Measurements from ENCODE around the gene AHR.

Gene AHR

GRCh38 chr7:17319164-17320101 is 21.0 kb downstream of the AHR start:
- no peak for DNase-seq (ENCODE audit: extremely low read depth, insufficient read length)
- no peak for TF ChIP-seq CTCF (IDR thresholded peaks at IDR 0.05; ENCODE audit: insufficient read depth, low read length, poor library complexity, severe bottlenecking)
- H3K4me3 ChIP-seq (replicated peaks; ENCODE audit: low read depth, low read length), result no peak overlapping the region
- no peaks in the 10 kb centered on the region for H3K36me3 ChIP-seq (ENCODE audit: control insufficient read depth, insufficient read depth, low read length)
- no peaks in the 10 kb centered on the region for H3K27me3 ChIP-seq (replicated peaks; ENCODE audit: control insufficient read depth, insufficient read depth, low read length)

- Histone ChIP-seq H3K4me3 (replicated peaks; ENCODE audit: low read depth, low read length) (no peak overlapping the region), H3K27me3 (replicated peaks; ENCODE audit: control insufficient read depth, insufficient read depth, low read length) (no peaks in the 10 kb centered on the region), H3K36me3 (ENCODE audit: control insufficient read depth, insufficient read depth, low read length) (no peaks in the 10 kb centered on the region)
- no peak for TF ChIP-seq CTCF (IDR thresholded peaks at IDR 0.05; ENCODE audit: insufficient read depth, low read length, poor library complexity, severe bottlenecking)
- DNase-seq (ENCODE audit: extremely low read depth, insufficient read length), result no peak
These were observed 21.6 kb downstream of the AHR start for GRCh38 chr7:17320102-17320497.

GRCh38 chr7:17320657-17321056 is 22.2 kb downstream of the AHR start:
- H3K27me3 ChIP-seq (replicated peaks; ENCODE audit: control insufficient read depth, insufficient read depth, low read length), result no peaks in the 10 kb centered on the region
- TF ChIP-seq CTCF (IDR thresholded peaks at IDR 0.05; ENCODE audit: insufficient read depth, low read length, poor library complexity, severe bottlenecking), result no peak
- H3K4me3 ChIP-seq (replicated peaks; ENCODE audit: low read depth, low read length), result no peak overlapping the region
- no peak for DNase-seq (ENCODE audit: extremely low read depth, insufficient read length)
- no peaks in the 10 kb centered on the region for H3K36me3 ChIP-seq (ENCODE audit: control insufficient read depth, insufficient read depth, low read length)

GRCh38 chr7:17325364-17325763 is 26.9 kb downstream of the AHR start:
- Histone ChIP-seq H3K27me3 (replicated peaks; ENCODE audit: control insufficient read depth, insufficient read depth, low read length) (no peaks in the 10 kb centered on the region), H3K36me3 (ENCODE audit: control insufficient read depth, insufficient read depth, low read length) (no peaks in the 10 kb centered on the region), H3K4me3 (replicated peaks; ENCODE audit: low read depth, low read length) (no peak overlapping the region)
- no peak for DNase-seq (ENCODE audit: extremely low read depth, insufficient read length)
- no peak for TF ChIP-seq CTCF (IDR thresholded peaks at IDR 0.05; ENCODE audit: insufficient read depth, low read length, poor library complexity, severe bottlenecking)

GRCh38 chr7:17326378-17326777 is 27.9 kb downstream of the AHR start:
- H3K36me3 ChIP-seq (ENCODE audit: control insufficient read depth, insufficient read depth, low read length), result no peaks in the 10 kb centered on the region
- no peak for DNase-seq (ENCODE audit: extremely low read depth, insufficient read length)
- H3K27me3 ChIP-seq (replicated peaks; ENCODE audit: control insufficient read depth, insufficient read depth, low read length), result no peaks in the 10 kb centered on the region
- H3K4me3 ChIP-seq (replicated peaks; ENCODE audit: low read depth, low read length), result no peak overlapping the region
- no peak for TF ChIP-seq CTCF (IDR thresholded peaks at IDR 0.05; ENCODE audit: insufficient read depth, low read length, poor library complexity, severe bottlenecking)

Measured in GM06990 (cell line).